GM18507 (cell line): ENCODE measurements around the gene SNAI3.

Experiments
- DNase-seq: peaks from one replicate; pipeline ENCODE4 v3.0.0; 2011; ENCODE audit warnings: low read depth; ENCODE audit not compliant: insufficient read length; ENCODE audit errors: extremely low spot score
- FAIRE-seq: peaks from 2 replicates; lab custom pipeline; 2011; peaks lifted over from hg19 to GRCh38; lab: Jason Lieb, UNC

The SNAI3 gene

DNA sequence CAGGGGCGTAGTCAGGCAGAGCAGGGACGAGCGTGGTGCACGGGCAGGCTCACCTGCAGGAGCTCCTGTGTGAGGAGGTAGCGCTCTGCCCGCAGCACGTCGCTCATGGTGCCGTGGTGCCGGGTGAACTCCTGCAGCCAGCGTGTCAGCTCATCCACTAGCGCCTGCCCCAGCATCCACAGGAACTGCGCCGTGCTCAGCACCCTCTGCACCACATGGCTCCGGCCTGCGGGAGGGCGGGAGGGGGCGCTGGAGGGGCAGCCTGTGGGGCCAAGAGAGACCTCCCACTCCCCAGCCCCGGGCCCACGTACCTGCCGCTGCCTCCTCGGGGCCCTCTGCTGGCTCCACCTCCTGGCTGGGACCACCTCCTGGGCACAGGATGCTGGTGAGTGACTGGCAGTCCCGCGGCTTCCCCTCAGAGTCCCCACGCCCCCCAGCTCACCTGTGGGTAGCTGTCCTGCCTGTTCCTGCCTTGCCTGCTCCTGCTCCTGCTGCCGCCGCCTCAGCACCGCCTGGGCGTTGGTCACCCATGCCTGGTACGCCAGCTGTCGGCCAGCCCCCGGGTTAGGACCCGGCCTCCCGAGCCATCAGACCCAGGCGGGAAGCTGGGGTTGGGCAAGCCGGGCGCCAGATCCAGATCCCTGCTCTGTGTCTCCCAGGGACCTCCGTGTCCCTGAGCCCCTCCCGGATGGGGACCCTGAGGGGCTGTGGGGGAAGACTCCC, 36.6 kb upstream of the SNAI3 start:
- FAIRE-seq: no peak

DNA sequence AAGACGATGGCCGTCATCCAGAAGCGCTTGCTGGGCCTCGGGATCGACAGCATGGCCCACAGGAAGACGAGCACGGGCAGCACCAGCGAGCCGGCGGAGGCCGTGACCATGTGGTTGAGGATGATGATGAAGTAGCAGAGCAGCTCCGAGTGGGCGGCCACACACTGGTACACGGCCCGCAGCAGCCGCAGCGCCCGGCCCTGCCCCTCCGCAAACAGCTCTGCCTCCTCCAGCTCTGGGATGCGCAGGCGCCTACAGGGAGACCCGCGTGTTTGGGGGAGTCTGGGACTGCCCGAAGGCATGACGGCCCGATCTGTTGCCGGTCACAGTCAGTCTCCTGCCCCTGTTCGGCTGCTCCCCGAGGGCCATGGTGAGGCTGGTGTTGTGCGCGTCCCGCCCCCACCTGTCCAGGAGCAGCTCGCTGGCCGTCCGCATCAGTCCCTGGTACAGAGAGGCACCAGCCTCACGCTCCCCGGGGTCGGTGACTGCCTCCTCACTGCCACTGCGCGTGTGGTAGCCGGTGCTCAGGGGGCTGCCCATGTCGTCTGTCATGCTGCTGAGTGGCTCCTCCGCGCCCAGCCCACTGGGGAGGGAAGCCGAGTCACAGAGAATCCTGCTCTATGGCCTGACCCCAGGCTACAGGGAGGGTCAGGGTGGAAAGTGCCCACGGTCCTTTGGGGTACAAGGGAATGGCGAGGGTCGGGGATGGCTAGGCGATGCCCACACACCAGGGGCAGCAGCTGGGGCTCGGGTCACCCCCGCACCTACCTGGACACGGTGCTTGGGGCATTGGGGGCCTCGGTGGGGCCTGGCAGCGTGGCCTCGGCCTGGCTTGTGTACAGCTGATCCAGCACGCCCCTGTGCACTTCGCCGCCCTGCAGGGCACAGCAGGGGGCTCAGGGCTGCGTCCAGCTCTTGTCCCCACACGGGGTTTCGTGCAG, 35.8 kb upstream of the SNAI3 start:
- no peak for FAIRE-seq

More for the DNA sequence above, 36.6 kb upstream of the SNAI3 start:
- no peak for DNase-seq

DNA sequence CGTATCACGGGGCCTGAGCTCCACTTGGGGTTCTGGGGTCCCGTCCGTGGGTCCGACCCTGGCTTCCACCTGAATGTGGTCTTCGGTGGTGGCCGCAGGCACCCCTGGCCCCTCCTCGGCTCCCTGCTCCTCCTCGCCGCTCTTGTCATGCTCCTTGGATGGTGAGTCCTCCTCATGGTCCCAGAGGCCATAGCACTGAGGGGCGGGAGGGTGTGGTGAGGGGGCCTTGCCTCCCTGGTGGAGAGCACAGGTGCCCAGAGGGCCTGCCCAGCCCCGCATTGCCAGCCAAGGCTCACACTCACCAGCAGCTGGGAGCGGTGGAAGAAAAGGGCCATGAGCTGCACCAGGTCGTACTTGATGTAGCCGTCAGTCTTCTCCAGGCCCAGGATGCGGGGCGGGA, 34.9 kb upstream of the SNAI3 start:
- no peak for FAIRE-seq
- DNase-seq: no peak

More for the DNA sequence above, 35.8 kb upstream of the SNAI3 start:
- no peak for DNase-seq

DNA sequence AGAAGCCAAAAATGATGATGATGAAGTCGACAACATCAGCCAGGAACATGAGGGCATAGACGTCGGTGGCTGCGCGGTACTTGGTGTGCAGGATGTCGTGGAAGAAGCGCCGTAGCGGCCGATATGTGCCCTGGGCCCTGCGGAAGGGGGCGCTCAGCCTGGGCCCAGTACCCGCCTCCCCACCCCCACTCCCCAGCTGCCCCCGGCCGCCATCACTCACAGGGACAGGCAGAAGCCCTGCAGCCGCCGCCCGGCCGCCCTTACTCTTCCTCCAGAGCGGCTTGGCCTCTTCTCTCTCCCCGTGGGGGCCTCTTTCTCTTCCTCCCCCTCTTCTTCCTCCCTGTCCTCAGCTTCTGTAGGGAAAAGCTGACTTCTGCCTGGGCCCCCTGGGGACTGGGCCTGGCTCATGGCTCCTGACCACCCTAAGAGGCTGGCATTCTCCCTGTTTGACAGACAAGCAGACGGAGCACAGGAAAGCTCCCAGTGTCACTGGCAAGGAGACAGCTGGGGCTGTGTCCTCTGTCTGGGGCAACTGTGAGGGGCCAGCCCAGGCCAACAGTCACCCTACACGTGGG, 34.2 kb upstream of the SNAI3 start:
- FAIRE-seq: no peak
- no peak for DNase-seq

DNA sequence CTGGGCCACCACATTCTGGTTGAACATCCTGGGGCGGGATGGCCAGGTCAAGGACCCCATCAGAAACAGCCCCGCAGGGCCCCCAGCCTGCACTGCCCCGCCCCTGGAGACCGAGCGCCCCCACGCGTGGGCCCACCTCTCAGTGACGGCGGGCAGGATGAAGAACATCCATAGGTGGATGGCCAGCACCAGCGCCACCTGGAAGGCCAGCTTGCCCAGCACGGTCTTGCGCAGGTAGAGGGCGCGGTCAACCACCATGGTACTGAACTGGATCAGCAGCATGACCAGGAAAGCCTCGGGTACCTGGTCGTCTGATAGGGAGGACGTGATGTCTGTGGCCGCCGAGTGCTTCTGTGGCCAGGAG, 33.6 kb upstream of the SNAI3 start:
- no peak for DNase-seq
- FAIRE-seq: no peak

DNA sequence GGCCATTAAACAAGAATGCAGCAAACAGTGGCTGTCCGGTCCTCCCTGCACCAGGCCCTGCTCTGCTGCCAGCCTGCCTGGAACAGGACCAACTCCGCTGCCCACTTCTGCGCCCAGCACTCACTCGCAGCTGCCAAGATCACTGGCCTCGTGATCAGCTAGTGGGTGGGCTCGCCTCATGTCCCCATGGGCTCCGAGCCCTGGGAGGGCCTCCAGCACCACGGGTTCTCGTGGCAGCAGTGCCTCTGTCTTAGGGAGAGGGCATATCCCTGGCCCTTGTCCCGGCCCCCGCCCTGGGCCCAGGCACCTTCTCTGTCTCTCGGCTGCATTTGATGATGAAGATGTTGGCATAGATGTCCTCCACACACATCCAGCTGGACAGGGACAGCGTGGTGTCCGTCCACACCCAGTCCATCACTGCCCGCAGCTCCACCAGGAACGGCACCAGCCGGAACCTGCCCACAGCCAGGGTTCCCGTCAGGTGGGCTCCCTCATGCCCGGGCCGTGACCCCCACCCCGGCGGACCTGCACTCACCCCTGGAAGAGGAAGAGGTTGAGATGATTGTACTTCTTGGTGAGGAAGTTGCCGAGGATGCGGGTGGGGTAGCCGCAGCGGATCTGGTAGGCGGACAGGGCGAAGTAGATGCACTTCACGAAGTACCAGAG, 33.1 kb upstream of the SNAI3 start:
- no peak for FAIRE-seq

DNA sequence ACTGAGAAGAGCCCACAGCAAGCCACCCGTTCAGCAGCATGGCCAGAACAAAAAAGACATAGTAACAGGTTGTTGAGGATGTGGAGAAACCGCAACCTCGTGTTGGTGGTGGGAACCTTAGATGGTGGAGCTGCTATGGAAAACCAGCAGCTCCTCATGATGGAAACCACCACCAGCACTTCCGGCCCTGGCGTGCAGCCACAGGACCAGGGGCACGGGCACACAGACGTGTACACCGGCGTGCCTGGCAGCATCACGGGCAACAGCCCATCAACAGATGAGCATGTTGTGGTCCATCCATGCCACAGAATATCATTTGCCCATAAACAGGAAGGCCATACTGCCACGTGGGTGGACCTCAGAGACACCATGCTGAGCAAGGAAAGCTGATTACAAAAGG, 31.9 kb upstream of the SNAI3 start:
- FAIRE-seq (no peak), DNase-seq (no peak)

More for the DNA sequence above, 33.1 kb upstream of the SNAI3 start:
- DNase-seq: no peak

DNA sequence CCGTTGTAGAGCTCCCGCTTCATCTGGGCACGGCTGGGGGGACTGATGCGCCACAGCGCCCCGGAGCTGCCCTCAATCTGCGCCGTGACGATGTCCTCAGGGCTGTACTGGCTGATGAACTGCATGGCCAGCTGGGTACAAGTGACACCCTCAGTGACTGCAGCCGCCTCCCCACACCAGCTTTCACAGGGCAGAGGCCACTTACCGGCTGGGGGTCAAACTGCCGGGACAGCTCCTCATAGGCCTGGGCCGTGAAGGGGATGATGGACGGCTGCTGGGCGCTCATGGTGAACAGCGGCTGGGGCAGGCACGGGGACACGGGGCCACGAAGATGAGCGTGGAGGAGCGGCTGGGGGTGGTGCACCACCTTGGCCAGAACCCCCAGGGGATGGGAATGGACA, 30.3 kb upstream of the SNAI3 start:
- FAIRE-seq: no peak
- no peak for DNase-seq

DNA sequence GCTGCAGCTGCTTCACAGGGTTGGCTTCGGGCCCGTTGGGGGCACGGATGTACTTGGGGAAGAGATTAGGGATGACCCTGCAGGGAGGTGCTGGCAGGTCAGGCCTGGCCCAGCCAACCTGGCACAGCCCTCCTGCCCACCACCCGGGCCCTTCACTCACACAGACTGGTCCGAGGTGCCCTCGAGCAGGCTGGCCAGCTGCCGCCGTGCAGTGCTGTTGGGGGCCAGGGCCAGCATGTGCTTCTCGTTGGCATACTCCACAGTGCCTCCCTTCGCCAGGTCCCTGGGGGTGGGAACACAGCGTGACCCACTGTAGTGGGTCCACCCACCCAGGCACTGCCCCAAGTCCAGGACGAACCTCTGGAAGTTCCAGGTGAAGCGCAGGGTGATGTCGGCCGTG, 29.9 kb upstream of the SNAI3 start:
- FAIRE-seq: no peak
- no peak for DNase-seq

DNA sequence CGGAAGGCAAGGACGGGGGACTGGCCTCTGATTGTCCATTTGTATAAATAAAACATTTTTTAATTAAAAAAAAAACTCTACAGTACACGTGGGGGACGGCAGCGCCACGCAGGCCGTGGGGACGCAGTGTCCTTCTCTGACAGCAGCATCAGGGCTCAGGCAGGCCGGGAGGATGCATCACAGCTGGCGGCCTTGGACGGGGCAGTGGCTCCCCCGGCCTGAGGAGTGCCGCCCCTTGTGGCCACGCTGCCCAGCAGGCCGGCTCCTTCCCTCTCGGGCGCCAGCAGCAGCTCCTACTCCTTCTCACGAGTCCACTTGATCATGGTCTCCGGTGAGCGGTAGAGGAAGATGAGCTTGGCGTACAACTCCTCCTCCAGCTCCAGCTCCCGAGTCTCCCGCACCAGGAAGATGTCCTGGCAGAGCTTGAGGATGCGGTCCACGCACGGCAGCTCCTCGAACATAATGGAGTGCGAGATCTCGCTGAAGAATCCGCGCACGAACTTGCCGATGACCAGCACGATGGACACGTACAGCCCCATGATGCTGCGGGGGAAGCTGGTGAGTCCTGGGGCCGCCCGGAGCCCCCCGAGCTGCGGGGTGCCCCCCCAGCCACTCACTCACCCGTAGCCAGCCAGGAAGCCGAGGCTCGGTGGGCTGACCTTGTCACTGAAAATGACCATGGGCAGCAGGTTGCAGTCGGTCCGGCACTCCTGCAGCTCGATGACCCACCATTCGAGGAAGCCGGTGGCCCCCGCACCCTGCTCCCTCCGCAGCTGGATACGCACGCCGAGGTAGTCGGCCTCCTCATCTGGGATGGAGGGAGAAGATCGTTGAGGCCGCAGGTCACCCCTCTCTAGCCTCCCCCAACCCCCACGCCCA, 29.2 kb upstream of the SNAI3 start:
- DNase-seq (no peak), FAIRE-seq (no peak)

DNA sequence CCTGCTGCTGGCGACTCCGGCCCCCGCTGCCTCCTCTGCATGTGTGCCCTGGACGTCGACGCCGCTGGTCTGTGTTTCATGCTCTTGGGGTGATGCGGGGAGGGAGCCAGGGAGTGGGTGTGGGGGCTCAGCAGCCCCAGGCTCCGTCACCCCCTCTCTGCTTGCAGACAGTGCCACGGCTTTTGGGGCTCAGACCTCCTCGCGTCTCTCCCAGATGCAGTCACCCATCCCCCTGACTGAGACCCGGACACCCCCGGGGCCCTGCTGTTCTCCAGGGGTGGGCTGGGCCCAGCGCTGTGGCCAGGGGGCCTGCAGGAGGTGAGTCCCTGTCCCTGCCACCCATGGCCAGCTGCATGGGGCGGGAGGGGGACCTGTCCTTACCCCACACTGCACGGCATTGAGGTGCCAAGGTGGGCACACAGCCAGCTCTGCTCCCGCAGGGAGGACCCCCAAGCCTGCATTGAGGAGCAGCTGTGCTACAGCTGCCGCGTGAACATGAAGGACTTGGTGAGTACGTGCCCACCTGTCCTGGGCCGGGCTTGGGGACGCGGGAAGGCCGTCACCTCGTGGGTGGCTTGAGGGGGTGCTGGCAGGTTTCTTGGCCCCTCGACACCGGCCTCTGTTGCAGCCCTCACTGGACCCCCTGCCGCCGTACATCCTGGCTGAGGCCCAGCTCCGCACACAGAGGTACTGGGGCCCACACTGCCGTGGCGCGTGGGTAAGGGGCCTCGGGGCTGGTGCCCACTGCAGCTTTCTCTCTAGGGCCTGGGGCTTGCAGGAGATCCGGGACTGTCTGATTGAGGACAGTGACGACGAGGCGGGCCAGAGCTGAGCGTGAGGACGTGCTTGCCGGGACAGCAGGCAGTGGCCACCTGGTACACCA, 28.4 kb upstream of the SNAI3 start:
- FAIRE-seq: no peak

DNA sequence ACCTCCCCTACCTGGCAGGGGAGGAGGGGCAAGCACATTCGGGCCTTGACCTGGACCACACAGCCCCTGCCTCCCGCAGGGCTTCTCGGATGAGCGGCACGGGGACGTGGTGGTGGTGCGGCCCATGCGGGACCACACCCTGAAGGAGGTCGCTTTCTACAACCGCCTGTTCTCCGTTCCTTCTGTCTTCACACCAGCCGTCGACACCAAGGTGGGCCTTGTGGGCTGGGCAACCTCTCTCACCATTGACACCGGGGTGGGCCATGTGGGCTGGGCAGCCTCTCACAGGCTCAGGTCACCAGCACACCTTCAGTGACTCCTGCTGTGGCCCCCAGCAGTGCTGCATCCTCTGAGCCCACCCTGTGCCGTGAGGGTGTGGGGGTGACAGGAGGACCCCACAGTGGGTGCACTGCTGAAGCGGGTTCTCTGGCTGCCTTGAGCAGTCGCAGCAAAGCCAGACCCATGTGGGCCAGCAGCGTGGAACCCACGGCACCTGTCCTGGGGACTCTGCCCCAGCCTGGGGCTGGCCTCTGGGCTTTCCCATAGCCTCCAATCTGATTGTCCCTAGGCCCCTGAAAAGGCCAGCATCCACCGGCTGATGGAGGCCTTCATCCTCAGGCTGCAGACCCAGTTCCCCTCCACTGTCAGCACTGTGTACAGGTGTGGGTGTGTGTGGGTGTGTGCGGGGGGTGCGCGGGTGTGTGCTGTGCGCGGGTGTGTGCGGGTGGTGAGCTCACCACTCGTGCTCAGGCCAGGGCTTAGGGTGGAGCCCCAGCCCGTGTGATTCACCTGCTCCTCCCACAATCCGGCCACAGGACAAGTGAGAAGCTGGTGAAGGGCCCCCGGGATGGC, 27.5 kb upstream of the SNAI3 start:
- FAIRE-seq: no peak

More for the DNA sequence above, 28.4 kb upstream of the SNAI3 start:
- no peak for DNase-seq

DNA sequence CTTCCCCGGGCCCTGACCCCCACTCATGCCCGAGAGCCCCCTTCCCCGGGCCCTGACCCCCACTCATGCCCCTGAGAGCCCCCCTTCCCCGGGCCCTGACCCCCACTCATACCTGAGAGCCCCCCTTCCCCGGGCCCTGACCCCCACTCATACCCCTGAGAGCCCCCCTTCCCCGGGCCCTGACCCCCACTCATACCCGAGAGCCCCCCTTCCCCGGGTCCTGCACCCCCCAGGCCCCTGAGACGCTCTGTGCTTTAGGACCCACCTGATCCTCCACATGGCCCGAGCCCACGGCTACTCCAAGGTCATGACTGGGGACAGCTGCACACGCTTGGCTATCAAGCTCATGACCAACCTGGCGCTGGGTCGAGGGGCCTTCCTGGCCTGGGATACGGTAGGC, 26.7 kb upstream of the SNAI3 start:
- FAIRE-seq (no peak), DNase-seq (no peak)

More for the DNA sequence above, 27.5 kb upstream of the SNAI3 start:
- DNase-seq: no peak

DNA sequence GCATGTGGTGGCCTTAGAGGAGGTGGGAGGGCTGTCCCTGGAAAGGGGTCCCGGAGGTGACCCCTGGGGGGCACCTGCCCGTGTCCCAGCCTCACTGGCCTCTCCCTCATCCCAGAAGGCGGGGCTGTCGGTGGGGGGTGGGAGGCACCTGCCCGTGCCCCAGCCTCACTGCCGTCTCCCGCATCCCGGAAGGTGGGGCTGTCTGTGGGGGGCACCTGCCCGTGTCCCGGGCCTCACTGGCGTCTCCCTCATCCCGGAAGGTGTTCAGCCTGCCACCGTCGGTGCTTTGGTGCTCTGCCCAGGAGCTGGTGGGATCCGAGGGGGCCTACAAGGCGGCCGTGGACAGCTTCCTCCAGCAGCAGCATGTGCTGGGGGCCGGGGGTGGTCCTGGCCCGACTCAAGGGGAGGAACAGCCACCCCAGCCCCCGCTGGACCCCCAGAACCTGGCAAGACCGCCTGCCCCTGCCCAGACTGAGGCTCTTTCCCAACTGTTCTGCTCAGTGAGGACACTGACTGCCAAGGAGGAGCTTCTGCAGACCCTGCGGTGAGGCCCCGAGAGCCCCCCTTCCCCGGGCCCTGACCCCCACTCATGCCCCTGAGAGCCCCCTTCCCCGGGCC, 26.2 kb upstream of the SNAI3 start:
- DNase-seq: no peak
- no peak for FAIRE-seq

DNA sequence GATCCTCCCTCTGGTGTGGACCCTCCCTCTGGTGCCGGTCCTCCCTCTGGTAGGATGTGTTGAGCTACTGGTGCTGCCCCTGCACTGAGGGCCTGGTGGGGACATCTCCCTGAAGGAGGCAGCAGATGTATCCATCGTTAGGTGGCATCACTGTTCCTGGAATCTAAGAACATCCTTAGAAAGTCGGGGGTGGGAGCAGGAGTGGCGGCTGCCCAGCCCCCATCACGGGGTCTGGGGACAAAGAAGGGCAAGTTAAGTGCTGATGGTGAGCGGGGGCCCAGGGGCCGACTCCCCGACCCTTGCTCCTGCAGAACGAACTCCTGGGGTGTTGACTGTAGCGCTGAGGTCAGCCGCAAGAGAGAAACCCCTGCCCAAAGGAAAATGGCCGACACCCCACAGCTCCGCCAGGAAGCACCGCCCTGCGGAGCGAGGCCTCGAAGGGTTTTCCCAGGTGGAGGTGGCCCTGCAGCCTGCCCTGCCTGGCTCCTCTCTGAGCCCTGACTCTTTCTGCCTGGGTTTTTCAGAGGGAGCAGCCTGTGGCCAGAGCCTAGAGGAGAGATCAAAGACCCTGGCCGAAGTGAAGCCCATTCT, 25.5 kb upstream of the SNAI3 start:
- no peak for FAIRE-seq
- DNase-seq: no peak

DNA sequence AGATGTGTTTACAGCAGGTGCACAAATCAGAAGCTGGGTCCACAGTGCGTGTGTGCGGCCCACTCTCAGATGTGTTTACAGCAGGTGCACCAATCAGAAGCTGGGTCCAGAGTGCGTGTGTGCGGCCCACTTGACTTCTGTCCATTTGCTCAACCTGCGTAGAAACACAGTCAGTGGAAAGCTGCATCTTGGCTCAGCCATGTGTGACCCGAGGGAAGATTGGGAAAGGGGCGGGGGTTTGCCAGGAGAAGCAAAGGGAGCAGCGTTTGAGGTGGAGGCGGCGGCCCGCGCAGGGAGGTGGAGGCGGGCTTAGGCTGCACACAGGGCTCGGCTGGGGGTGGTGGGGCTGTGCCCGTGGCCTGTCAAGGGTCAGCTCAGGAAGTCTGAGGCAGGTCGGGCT, 24.2 kb upstream of the SNAI3 start:
- FAIRE-seq (no peak), DNase-seq (no peak)
